K562 (cell line): Measurements from ENCODE around the gene SURF6. TPM values are rescaled to one million over a fixed set of nuclear protein-coding genes. Genes with fewer than 3 reads are reported as not detected.

ENCODE experiments used
- ATAC-seq: fragments of 200-7000 bp; cut with Tn5 transposase; 3 replicates; pipeline ENCODE4 v1.9.1; 2020; ENCODE audit warnings: moderate library complexity
- BruUV-seq: library from RNA; stranded (reverse); fragments of 400-500 nt; replicated peaks from 2 replicates; lab custom pipeline; 2021; lab: Mats Ljungman, UMichigan
- CTCF ChIA-PET: fragments of 300-600 bp; formaldehyde crosslinking; extraction: SDS; loops from one replicate; lab custom pipeline; 2021; ENCODE audit warnings: low intra/inter-chr PET ratio; lab: Yijun Ruan, JAX
- POLR2A ChIA-PET: fragments of 300-600, 350-650 bp; sonication (Branson Sonifier 250); formaldehyde crosslinking; extraction: SDS; loops from one replicate; lab custom pipeline; 2021; ENCODE audit warnings: antibody characterized with exemption, inconsistent platforms; lab: Yijun Ruan, JAX
- DNase-seq, 4 experiments: peaks; one replicate each; pipeline versions ENCODE4 v3.0.0 to v3.0.0-alpha.2; 2011 to 2018; ENCODE audit warnings: low spot score in 3 of 4, mixed read lengths in 3 of 4; ENCODE audit errors: extremely low read depth in 1 of 4
- FAIRE-seq: peaks from 2 replicates; lab custom pipeline; 2011; peaks lifted over from hg19 to GRCh38; lab: Jason Lieb, UNC
- H2AFZ ChIP-seq: 2 replicates; pipeline ENCODE4 v1.6.0; 2011; ENCODE audit warnings: low read depth, low read length, control low read depth, inconsistent platforms
- H3K27ac ChIP-seq: fragments of 200-600 bp; 3 replicates; pipeline ENCODE4 v1.8.0; 2011; ENCODE audit warnings: low read depth, mild to moderate bottlenecking, control low read depth, inconsistent platforms, low read length, moderate library complexity, mixed read lengths; ENCODE audit errors: extremely low read depth
- H3K27me3 ChIP-seq, 2 experiments: fragments of 300-600 bp in 1 of 2; 2 replicates in 1 of 2; 3 replicates in 1 of 2; pipeline versions ENCODE4 v1.6.0 to v1.8.0; 2011; ENCODE audit warnings: inconsistent platforms in 2 of 2, low read length in 2 of 2, mild to moderate bottlenecking in 1 of 2, mixed read lengths in 1 of 2, moderate library complexity in 1 of 2; ENCODE audit not compliant: control insufficient read depth in 2 of 2, insufficient read depth in 2 of 2
- H3K36me3 ChIP-seq: fragments of 300-600 bp; 3 replicates; pipeline ENCODE4 v1.8.0; 2011; ENCODE audit warnings: mild to moderate bottlenecking, low read length, inconsistent platforms; ENCODE audit not compliant: control insufficient read depth, insufficient read depth
- H3K4me1 ChIP-seq, 2 experiments: fragments of 200-600 bp in 1 of 2; replicated peaks in 1 of 2; 2 replicates in 1 of 2; 3 replicates in 1 of 2; pipeline versions ENCODE4 v1.5.1 to v1.8.0; 2011; ENCODE audit warnings: inconsistent platforms in 2 of 2, low read length in 2 of 2, mild to moderate bottlenecking in 1 of 2, mixed read lengths in 1 of 2, moderate library complexity in 1 of 2; ENCODE audit not compliant: control insufficient read depth in 2 of 2, insufficient read depth in 2 of 2
- H3K4me2 ChIP-seq: 2 replicates; pipeline ENCODE4 v1.6.1; 2011; ENCODE audit warnings: low read length, control low read depth, inconsistent platforms, mixed read lengths; ENCODE audit not compliant: insufficient read depth
- H3K4me3 ChIP-seq: fragments of 200-600 bp; sonication (generic), shearing (Covaris generic); 2 replicates; pipeline ENCODE4 v1.5.1; 2016; ENCODE audit warnings: control low read depth, inconsistent platforms
- H3K79me2 ChIP-seq: fragments of 200-600 bp; 3 replicates; pipeline ENCODE4 v1.8.0; 2011; ENCODE audit warnings: low read length, inconsistent platforms; ENCODE audit not compliant: control insufficient read depth, insufficient read depth
- H3K9ac ChIP-seq, 2 experiments: 2 replicates each; pipeline versions ENCODE4 v1.6.0 to v1.6.1; 2011; ENCODE audit warnings: low read depth in 2 of 2, low read length in 2 of 2, control low read depth in 1 of 2, inconsistent platforms in 1 of 2, mild to moderate bottlenecking in 1 of 2, mixed read lengths in 1 of 2; ENCODE audit not compliant: insufficient read depth in 1 of 2
- H3K9me1 ChIP-seq: one replicate; pipeline ENCODE4 v1.6.0; 2011; ENCODE audit warnings: inconsistent platforms, mild to moderate bottlenecking, low read length, moderate library complexity; ENCODE audit not compliant: control insufficient read depth, insufficient read depth
- H3K9me3 ChIP-seq: replicated peaks from 2 replicates; pipeline ENCODE4 v1.5.1; 2011; ENCODE audit warnings: low read depth, low read length, inconsistent platforms; ENCODE audit not compliant: control insufficient read depth, insufficient read depth
- H4K20me1 ChIP-seq: replicated peaks from 2 replicates; pipeline ENCODE4 v1.6.1; 2011; ENCODE audit warnings: low read length, inconsistent platforms, mixed read lengths; ENCODE audit not compliant: control insufficient read depth, insufficient read depth
- ATF3 ChIP-seq, 2 experiments: fragments of 450-650 bp in 1 of 2; sonication (generic) in 1 of 2; formaldehyde crosslinking in 1 of 2; IDR thresholded peaks in 1 of 2; conservative IDR thresholded peaks in 1 of 2; 2 replicates each; pipeline versions ENCODE4 v1.6.1 to v1.8.1; 2016 to 2023; ENCODE audit warnings: mild to moderate bottlenecking in 2 of 2, moderate library complexity in 2 of 2, inconsistent platforms in 1 of 2, missing genetic modification reagents in 1 of 2
- FOXK1 ChIP-seq: sonication (generic); formaldehyde crosslinking; IDR thresholded peaks from 2 replicates; pipeline ENCODE4 v1.8.0; 2022; ENCODE audit warnings: missing genetic modification reagents, mild to moderate bottlenecking, borderline replicate concordance
- GTF3C2 ChIP-seq: IDR thresholded peaks from 3 replicates; pipeline ENCODE4 v1.6.1; 2011; ENCODE audit warnings: borderline replicate concordance, mild to moderate bottlenecking, moderate library complexity; ENCODE audit not compliant: insufficient read length; ENCODE audit errors: extremely low read depth
- KDM2B ChIP-seq: fragments of 250-450 bp; sonication (Bioruptor Pico); IDR thresholded peaks from 2 replicates; pipeline ENCODE4 v1.8.0; 2021; ENCODE audit warnings: mild to moderate bottlenecking, moderate library complexity
- MAX ChIP-seq: sonication (generic); formaldehyde crosslinking; IDR thresholded peaks from 2 replicates; pipeline ENCODE4 v1.9.0; 2022; ENCODE audit warnings: mild to moderate bottlenecking, missing genetic modification reagents
- MIER1 ChIP-seq: fragments of 450-650 bp; IDR thresholded peaks from 2 replicates; pipeline ENCODE4 v1.6.1; 2016; ENCODE audit warnings: antibody characterized with exemption, mild to moderate bottlenecking, low read depth
- NCOA1 ChIP-seq: fragments of 450-650 bp; IDR thresholded peaks from 2 replicates; pipeline ENCODE4 v1.6.1; 2016; ENCODE audit warnings: low read depth
- NFYB ChIP-seq: IDR thresholded peaks from 2 replicates; pipeline ENCODE4 v1.6.1; 2011; ENCODE audit warnings: mild to moderate bottlenecking, moderate library complexity; ENCODE audit not compliant: insufficient read length; ENCODE audit errors: extremely low read depth
- RBFOX2 ChIP-seq: fragments of 200-400 bp; formaldehyde crosslinking; IDR thresholded peaks from 2 replicates; pipeline ENCODE4 v1.6.1; 2017; ENCODE audit warnings: low read depth, mild to moderate bottlenecking, low read length, moderate library complexity
- SIN3A ChIP-seq, 2 experiments: fragments of 150-350 bp in 1 of 2; IDR thresholded peaks; 2 replicates each; pipeline ENCODE4 v1.6.1; 2011 to 2016; ENCODE audit warnings: borderline replicate concordance in 2 of 2, low read depth in 2 of 2, low read length in 2 of 2, mild to moderate bottlenecking in 2 of 2, moderate library complexity in 2 of 2; ENCODE audit not compliant: control insufficient read depth in 1 of 2
- TFAM ChIP-seq: fragments of 250-450 bp; sonication (Bioruptor Pico); conservative IDR thresholded peaks from 2 replicates; pipeline ENCODE4 v1.5.0; 2021; ENCODE audit warnings: mild to moderate bottlenecking, moderate library complexity
- ZBTB33 ChIP-seq: sonication (generic); formaldehyde crosslinking; IDR thresholded peaks from 2 replicates; pipeline ENCODE4 v1.8.1; 2023; ENCODE audit warnings: mild to moderate bottlenecking, missing genetic modification reagents
- ZKSCAN8 ChIP-seq: fragments of 200-800 bp; sonication (Bioruptor generic); IDR thresholded peaks from 2 replicates; pipeline ENCODE4 v1.6.1; 2016; ENCODE audit warnings: missing genetic modification characterization, missing compliant biosample characterization
- WGBS: fragments of 100-300 bp; shearing (Covaris generic); methylation state at CpG from one replicate; pipeline ENCODE4 v1.1.6; 2016; ENCODE audit warnings: low coverage, mixed read lengths; ENCODE audit not compliant: insufficient coverage; ENCODE audit errors: missing lambda C conversion rate; 5-methylcytosine and 5-hydroxymethylcytosine counted together
- in situ Hi-C: fragments of 300-500 bp; cut with MboI; formaldehyde crosslinking; loops from 4 replicates; pipeline ENCODE4 v1.15.0; 2018; ENCODE audit warnings: inconsistent platforms, mixed read lengths
- intact Hi-C: fragments of 100-400 bp; cut with micrococcal nuclease; formaldehyde crosslinking; loops from 2 replicates; pipeline ENCODE4 v1.14.2; 2022
- polyA plus RNA-seq, 8 experiments: library from polyadenylated mRNA; depleted of rRNA in 4 of 8; stranded (reverse) in 5 of 8; unstranded in 3 of 8; fragments of >200 nt; fragmentation: Nextera tagmentation in 2 of 8; fragmentation: Illumina TruSeq in 1 of 8; extraction: Ambion mirVana in 2 of 8; extraction: Trizol in 1 of 8; gene quantifications; 2 replicates each; pipeline versions ENCODE4 v1.2.1 to v1.2.3, GENCODE V29; 2011 to 2014; ENCODE audit warnings: inconsistent platforms in 1 of 8, missing spikeins in 1 of 8
- total RNA-seq, 7 experiments: library from RNA; depleted of rRNA in 6 of 7; stranded (reverse); fragments of >200 nt in 6 of 7; fragmentation: Illumina TruSeq in 2 of 7; extraction: Trizol in 2 of 7; gene quantifications; 2 replicates each; pipeline versions ENCODE4 v1.2.1 to v1.2.3, GENCODE V29; 2011 to 2021; ENCODE audit warnings: low replicate concordance in 1 of 7

SURF6 gene
- total and polyA plus RNA-seq, 9 of the 15 experiments (the other 6 are each of a cell fraction or from before 2014, with no cell fraction given), result 1.4 to 68.3 (median 14.7) TPM

GRCh38 chr9:133331641-133332380, 4.2 kb downstream of the SURF6 start:
- FAIRE-seq (no peak), ATAC-seq (no peak), DNase-seq (no peak)
- Histone ChIP-seq H3K27ac (no peak overlapping the region), H3K9me3 (0 out of 2 replicates have a peak, but pooled peaks cover 1% of the 10 kb centered on the region), H3K36me3 (peaks cover 52% of the 10 kb centered on the region), H2AFZ (no peak overlapping the region), H3K79me2 (peaks cover 39% of the 10 kb centered on the region), H3K4me2 (no peak overlapping the region), H4K20me1 (peaks cover 4% of the 10 kb centered on the region; the same call in 1 of the 2 replicates), H3K9me1 (no peaks in the 10 kb centered on the region), H3K9ac (peak overlapping the region in 1 of 2 experiments; percentile 37; a peak in 1 of 4 replicates), H3K4me3 (no peak overlapping the region), H3K27me3 (no peaks in the 10 kb centered on the region; a peak in 1 of 5 replicates), H3K4me1 (peaks cover 4 to 39% of the 10 kb centered on the region in 2 experiments; a peak in 4 of 5 replicates)
- CTCF ChIA-PET, result no interaction called here
- in situ Hi-C loops (loop anchor here (5.0 kb wide), 1 partner anchor 145 kb away; no protein-coding TSS in a partner anchor), intact Hi-C loops (no loop called here)
- BruUV-seq, result no TSS peak
- 97% methylated on average over 35 of the region's 57 CpGs for WGBS
- POLR2A ChIA-PET, result interaction anchor here (0.7 to 3.1 kb wide), 4 partner anchors 9 to 106 kb away, joined by 3 to 16 read pairs (median 4); partner anchors contain the start of genes MED22 and RPL7A
- peak; percentile 64 for TF ChIP-seq RBFOX2
- no peak for TF ChIP-seq NCOA1
- no peak for TF ChIP-seq NFYB
- TF ChIP-seq GTF3C2, result no peak
- TF ChIP-seq SIN3A (IDR thresholded peaks at IDR 0.05; ENCODE audit: borderline replicate concordance in 2 of 2, control insufficient read depth in 1 of 2, low read depth in 2 of 2, low read length in 2 of 2), result no peak
- no peak for TF ChIP-seq ATF3 (IDR thresholded peaks at IDR 0.05)
- no peak for TF ChIP-seq ATF3 (CRISPR knock-in tag; conservative IDR thresholded peaks at IDR 0.05)
- TF ChIP-seq TFAM (CRISPR knock-in tag), result no peak
- peak; percentile 77 for TF ChIP-seq ZBTB33
- no peak for TF ChIP-seq MIER1
- TF ChIP-seq ZKSCAN8 (CRISPR knock-in tag), result no peak
- no peak for TF ChIP-seq MAX (CRISPR knock-in tag)
- no peak for TF ChIP-seq KDM2B (CRISPR knock-in tag)
- TF ChIP-seq FOXK1 (CRISPR knock-in tag), result no peak
